CD4-positive, alpha-beta T cell treated with Interleukin-2 at 100 ng/mL for 4 hours (primary cell): ENCODE results near the gene SNCAIP.

Source experiments
- DNase-seq: peaks from one replicate; pipeline ENCODE4 v3.0.0-alpha.2; 2020; ENCODE audit warnings: low spot score

The SNCAIP gene

DNA sequence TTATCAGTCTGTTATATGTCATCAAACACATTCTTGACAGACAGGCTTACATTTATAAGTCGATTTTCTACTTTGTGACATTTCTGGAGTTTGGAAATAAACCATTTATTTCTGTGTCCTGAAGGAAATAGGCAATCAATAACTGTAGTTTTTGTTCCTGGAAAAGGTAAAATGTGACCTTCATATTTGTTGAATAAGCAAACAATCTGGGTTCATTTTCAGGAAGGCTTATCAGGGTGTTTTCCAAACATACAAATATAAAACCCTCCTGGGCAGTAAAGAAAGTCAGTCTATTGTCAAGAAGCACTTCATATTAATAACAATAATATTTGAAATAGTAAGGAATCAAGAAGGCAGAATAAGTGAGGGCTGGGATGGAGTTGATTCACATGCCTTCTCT is 195.0 kb downstream of the SNCAIP start:
- DNase-seq = no peak

GRCh38 chr5:122507581-122507980 is 195.5 kb downstream of the SNCAIP start:
- no peak for DNase-seq

DNA sequence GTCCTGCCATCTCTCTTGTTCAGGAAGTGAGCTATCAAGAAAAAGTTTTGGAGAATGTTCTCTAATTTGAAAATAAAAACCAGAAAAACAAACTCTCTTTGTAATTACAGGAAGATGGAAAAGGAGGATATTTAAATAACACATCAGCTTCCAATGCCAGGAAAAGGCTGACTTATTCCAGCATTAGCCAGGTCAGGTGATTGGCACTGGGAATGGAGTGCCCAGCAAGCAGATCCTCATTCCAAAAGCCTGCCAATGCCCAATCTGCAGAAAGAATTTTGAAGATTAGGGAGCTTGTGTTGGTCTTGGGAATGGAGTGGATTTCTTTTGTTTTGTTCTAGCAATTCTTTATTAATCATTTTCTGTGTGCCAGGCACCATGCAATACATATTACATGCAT is 196.6 kb downstream of the SNCAIP start:
- no peak for DNase-seq
